Neuron (in vitro differentiated cells): ENCODE measurements around the gene PTGS1.

Experiments
- H2AFZ ChIP-seq: one replicate; pipeline ENCODE4 v1.6.1; 2013; ENCODE audit warnings: low read depth, mild to moderate bottlenecking, inconsistent platforms, low read length, moderate library complexity
- H3K27me3 ChIP-seq: one replicate; pipeline ENCODE4 v1.6.1; 2013; ENCODE audit warnings: low read length; ENCODE audit not compliant: insufficient read depth
- H3K36me3 ChIP-seq: one replicate; pipeline ENCODE4 v1.6.1; 2013; ENCODE audit warnings: low read length; ENCODE audit not compliant: insufficient read depth
- H3K4me1 ChIP-seq: one replicate; pipeline ENCODE4 v1.6.1; 2013; ENCODE audit warnings: low read length; ENCODE audit not compliant: insufficient read depth
- H3K4me3 ChIP-seq: 2 replicates; pipeline ENCODE4 v1.5.1; 2013; ENCODE audit warnings: mild to moderate bottlenecking, low read length, moderate library complexity
- H3K9me3 ChIP-seq: one replicate; pipeline ENCODE4 v1.6.1; 2013; ENCODE audit warnings: low read length

PTGS1 gene

GRCh38 chr9:122336866-122337555 lies 33.8 kb upstream of the PTGS1 start:
- Histone ChIP-seq H3K4me3 (no peak overlapping the region), H2AFZ (no peak overlapping the region)

GRCh38 chr9:122337556-122337929 lies 33.3 kb upstream of the PTGS1 start:
- H3K4me3 ChIP-seq = no peak overlapping the region
- H3K36me3 ChIP-seq = no peaks in the 10 kb centered on the region
- H3K9me3 ChIP-seq = no peaks in the 10 kb centered on the region
- peaks cover 7% of the 10 kb centered on the region for H3K4me1 ChIP-seq
- no peak overlapping the region for H2AFZ ChIP-seq
- H3K27me3 ChIP-seq = peaks cover 21% of the 10 kb centered on the region

More at GRCh38 chr9:122336866-122337555, 33.8 kb upstream of the PTGS1 start:
- peaks cover 8% of the 10 kb centered on the region for H3K4me1 ChIP-seq
- peaks cover 21% of the 10 kb centered on the region for H3K27me3 ChIP-seq
- H3K36me3 ChIP-seq = no peaks in the 10 kb centered on the region
- no peaks in the 10 kb centered on the region for H3K9me3 ChIP-seq

GRCh38 chr9:122338536-122338935 lies 32.3 kb upstream of the PTGS1 start:
- no peak overlapping the region for H2AFZ ChIP-seq
- peaks cover 6% of the 10 kb centered on the region for H3K4me1 ChIP-seq
- H3K4me3 ChIP-seq = no peak overlapping the region
- no peaks in the 10 kb centered on the region for H3K9me3 ChIP-seq
- H3K36me3 ChIP-seq = no peaks in the 10 kb centered on the region
- H3K27me3 ChIP-seq = peaks cover 21% of the 10 kb centered on the region

- H2AFZ ChIP-seq = no peak overlapping the region
- H3K4me1 ChIP-seq = peaks cover 6% of the 10 kb centered on the region
- H3K4me3 ChIP-seq = no peak overlapping the region
- peaks cover 26% of the 10 kb centered on the region for H3K27me3 ChIP-seq
- H3K9me3 ChIP-seq = no peaks in the 10 kb centered on the region
- no peaks in the 10 kb centered on the region for H3K36me3 ChIP-seq
These were observed 31.8 kb upstream of the PTGS1 start for GRCh38 chr9:122338994-122339393.

GRCh38 chr9:122339579-122339978 lies 31.2 kb upstream of the PTGS1 start:
- Histone ChIP-seq H3K4me3 (no peak overlapping the region), H3K27me3 (peaks cover 27% of the 10 kb centered on the region), H3K4me1 (peaks cover 6% of the 10 kb centered on the region), H3K9me3 (no peaks in the 10 kb centered on the region), H2AFZ (no peak overlapping the region), H3K36me3 (no peaks in the 10 kb centered on the region)

- Histone ChIP-seq H3K36me3 (no peaks in the 10 kb centered on the region), H3K4me1 (peaks cover 6% of the 10 kb centered on the region), H3K4me3 (no peak overlapping the region), H3K27me3 (peaks cover 27% of the 10 kb centered on the region), H2AFZ (no peak overlapping the region), H3K9me3 (no peaks in the 10 kb centered on the region)
These were observed 30.7 kb upstream of the PTGS1 start for GRCh38 chr9:122340161-122340560.

- no peak overlapping the region for H3K4me3 ChIP-seq
- H3K4me1 ChIP-seq = peaks cover 9% of the 10 kb centered on the region
- no peaks in the 10 kb centered on the region for H3K9me3 ChIP-seq
- H3K36me3 ChIP-seq = no peaks in the 10 kb centered on the region
- H3K27me3 ChIP-seq = peaks cover 36% of the 10 kb centered on the region
- H2AFZ ChIP-seq = no peak overlapping the region
These were observed 28.3 kb upstream of the PTGS1 start for GRCh38 chr9:122342323-122343050.

GRCh38 chr9:122346478-122347347 lies 24.1 kb upstream of the PTGS1 start:
- Histone ChIP-seq H3K9me3 (no peaks in the 10 kb centered on the region), H3K4me3 (peak overlapping the region; percentile 44), H3K4me1 (peaks cover 9% of the 10 kb centered on the region), H2AFZ (peak overlapping the region; percentile 62), H3K27me3 (peaks cover 42% of the 10 kb centered on the region), H3K36me3 (no peaks in the 10 kb centered on the region)

- Histone ChIP-seq H2AFZ (peak overlapping the region; percentile 62), H3K27me3 (peaks cover 39% of the 10 kb centered on the region), H3K36me3 (no peaks in the 10 kb centered on the region), H3K4me3 (peak overlapping the region; percentile 44), H3K9me3 (no peaks in the 10 kb centered on the region), H3K4me1 (peaks cover 9% of the 10 kb centered on the region)
These were observed 23.2 kb upstream of the PTGS1 start for GRCh38 chr9:122347348-122348287.

- Histone ChIP-seq H3K9me3 (no peaks in the 10 kb centered on the region), H3K36me3 (no peaks in the 10 kb centered on the region), H3K27me3 (peaks cover 39% of the 10 kb centered on the region), H2AFZ (no peak overlapping the region), H3K4me1 (peaks cover 9% of the 10 kb centered on the region), H3K4me3 (no peak overlapping the region)
These were observed 22.5 kb upstream of the PTGS1 start for GRCh38 chr9:122348288-122348777.

- Histone ChIP-seq H3K27me3 (peaks cover 36% of the 10 kb centered on the region), H3K9me3 (no peaks in the 10 kb centered on the region), H2AFZ (no peak overlapping the region), H3K4me3 (no peak overlapping the region), H3K36me3 (no peaks in the 10 kb centered on the region), H3K4me1 (peaks cover 9% of the 10 kb centered on the region)
These were observed 22.0 kb upstream of the PTGS1 start for GRCh38 chr9:122348791-122349190.

GRCh38 chr9:122349201-122349600 lies 21.6 kb upstream of the PTGS1 start:
- Histone ChIP-seq H2AFZ (no peak overlapping the region), H3K9me3 (no peaks in the 10 kb centered on the region), H3K4me1 (peaks cover 9% of the 10 kb centered on the region), H3K27me3 (peaks cover 33% of the 10 kb centered on the region), H3K36me3 (no peaks in the 10 kb centered on the region), H3K4me3 (no peak overlapping the region)
